ENCODE data around the gene FAM163B.

DNA sequence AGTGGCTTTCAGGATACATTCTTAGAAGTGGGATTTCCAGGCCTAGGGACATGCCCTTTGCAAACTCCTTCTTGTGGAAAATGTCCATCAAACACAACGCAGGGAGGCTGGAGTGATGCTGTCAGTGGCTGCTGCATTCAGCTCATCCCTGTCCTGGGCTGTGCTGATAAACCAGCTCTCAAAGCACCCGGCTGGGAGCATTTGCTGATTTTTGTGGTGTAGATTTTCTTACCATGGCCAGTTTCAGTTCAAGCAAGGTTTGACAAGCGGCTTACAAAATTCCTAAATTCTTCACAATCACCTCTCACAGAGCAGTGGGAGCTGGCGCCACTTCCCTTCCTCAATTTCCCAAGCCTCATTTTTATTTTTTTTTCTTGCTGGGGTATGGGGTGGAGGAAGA is 28.2 kb downstream of the FAM163B start:
- TF ChIP-seq, protein P1, sequence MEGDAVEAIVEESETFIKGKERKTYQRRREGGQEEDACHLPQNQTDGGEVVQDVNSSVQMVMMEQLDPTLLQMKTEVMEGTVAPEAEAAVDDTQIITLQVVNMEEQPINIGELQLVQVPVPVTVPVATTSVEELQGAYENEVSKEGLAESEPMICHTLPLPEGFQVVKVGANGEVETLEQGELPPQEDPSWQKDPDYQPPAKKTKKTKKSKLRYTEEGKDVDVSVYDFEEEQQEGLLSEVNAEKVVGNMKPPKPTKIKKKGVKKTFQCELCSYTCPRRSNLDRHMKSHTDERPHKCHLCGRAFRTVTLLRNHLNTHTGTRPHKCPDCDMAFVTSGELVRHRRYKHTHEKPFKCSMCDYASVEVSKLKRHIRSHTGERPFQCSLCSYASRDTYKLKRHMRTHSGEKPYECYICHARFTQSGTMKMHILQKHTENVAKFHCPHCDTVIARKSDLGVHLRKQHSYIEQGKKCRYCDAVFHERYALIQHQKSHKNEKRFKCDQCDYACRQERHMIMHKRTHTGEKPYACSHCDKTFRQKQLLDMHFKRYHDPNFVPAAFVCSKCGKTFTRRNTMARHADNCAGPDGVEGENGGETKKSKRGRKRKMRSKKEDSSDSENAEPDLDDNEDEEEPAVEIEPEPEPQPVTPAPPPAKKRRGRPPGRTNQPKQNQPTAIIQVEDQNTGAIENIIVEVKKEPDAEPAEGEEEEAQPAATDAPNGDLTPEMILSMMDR (IDR thresholded peaks at IDR 0.05), result no peak
- TF ChIP-seq POLR2A (IDR thresholded peaks at IDR 0.05), result no peak
